K562 (cell line): ENCODE data around the gene CAMK2N1. TPM values are rescaled to one million over a fixed set of nuclear protein-coding genes. Genes with fewer than 3 reads are reported as not detected.
A peak's percentile ranks its signal among the peaks of the same experiment; 100 is the strongest.
"Not testable (repeated sequence)": the region's sequence is repeated elsewhere in the genome, so short reads cannot be mapped to it uniquely, and the experiment has no call there.

Experiments used
- BCL6 ChIP-seq: fragments of 250-450 bp; sonication (Bioruptor Pico); IDR thresholded peaks from 2 replicates; pipeline ENCODE4 v1.4.0; 2020
- CBFA2T3 ChIP-seq: fragments of 450-650 bp; IDR thresholded peaks from 2 replicates; pipeline ENCODE4 v1.6.1; 2017
- CXXC5 ChIP-seq: fragments of 250-450 bp; sonication (Bioruptor Pico); IDR thresholded peaks from 2 replicates; pipeline ENCODE4 v1.8.0; 2022; ENCODE audit warnings: inconsistent platforms, mild to moderate bottlenecking, moderate library complexity
- DDX20 ChIP-seq: fragments of 450-650 bp; IDR thresholded peaks from 2 replicates; pipeline ENCODE4 v1.6.1; 2016; ENCODE audit warnings: missing genetic modification characterization, low read depth, mild to moderate bottlenecking, missing compliant biosample characterization, moderate library complexity
- GABPA ChIP-seq: fragments of 200-800 bp; sonication (Bioruptor generic); conservative IDR thresholded peaks from 2 replicates; pipeline ENCODE4 v1.6.1; 2016; ENCODE audit warnings: low read depth, missing genetic modification characterization, missing compliant biosample characterization
- HEY1 ChIP-seq: fragments of 250-450 bp; sonication (Bioruptor Pico); IDR thresholded peaks from 2 replicates; pipeline ENCODE4 v1.5.0; 2020; ENCODE audit warnings: mild to moderate bottlenecking, moderate library complexity, borderline replicate concordance
- PTRF ChIP-seq: fragments of 450-650 bp; IDR thresholded peaks from 2 replicates; pipeline ENCODE4 v1.6.1; 2016; ENCODE audit warnings: mild to moderate bottlenecking, missing genetic modification characterization, missing compliant biosample characterization
- ZNF134 ChIP-seq: fragments of 250-450 bp; sonication (Bioruptor Pico); conservative IDR thresholded peaks from 2 replicates; pipeline ENCODE4 v1.4.0; 2020
- ZNF175 ChIP-seq: fragments of 200-800 bp; sonication (Bioruptor generic); IDR thresholded peaks from 2 replicates; pipeline ENCODE4 v1.6.1; 2016; ENCODE audit warnings: low read depth, mild to moderate bottlenecking, missing genetic modification characterization, missing compliant biosample characterization
- ZNF197 ChIP-seq: fragments of 200-800 bp; sonication (Bioruptor generic); IDR thresholded peaks from 2 replicates; pipeline ENCODE4 v1.6.1; 2016; ENCODE audit warnings: low read depth, missing genetic modification characterization, missing compliant biosample characterization
- ZNF318 ChIP-seq, 2 experiments: fragments of 450-650 bp; IDR thresholded peaks; 2 replicates each; pipeline ENCODE4 v1.6.1; 2016; ENCODE audit warnings: mild to moderate bottlenecking in 2 of 2, borderline replicate concordance in 1 of 2, low read depth in 1 of 2, moderate library complexity in 1 of 2
- ZNF75A ChIP-seq: fragments of 450-650 bp; formaldehyde crosslinking; IDR thresholded peaks from 2 replicates; pipeline ENCODE4 v1.4.0; 2020; ENCODE audit warnings: mild to moderate bottlenecking
- polyA plus RNA-seq, 8 experiments: library from polyadenylated mRNA; depleted of rRNA in 4 of 8; stranded (reverse) in 5 of 8; unstranded in 3 of 8; fragments of >200 nt; fragmentation: Nextera tagmentation in 2 of 8; fragmentation: Illumina TruSeq in 1 of 8; extraction: Ambion mirVana in 2 of 8; extraction: Trizol in 1 of 8; gene quantifications; 2 replicates each; pipeline versions ENCODE4 v1.2.1 to v1.2.3, GENCODE V29; 2011 to 2014; ENCODE audit warnings: inconsistent platforms in 1 of 8, missing spikeins in 1 of 8
- total RNA-seq, 7 experiments: library from RNA; depleted of rRNA in 6 of 7; stranded (reverse); fragments of >200 nt in 6 of 7; fragmentation: Illumina TruSeq in 2 of 7; extraction: Trizol in 2 of 7; gene quantifications; 2 replicates each; pipeline versions ENCODE4 v1.2.1 to v1.2.3, GENCODE V29; 2011 to 2021; ENCODE audit warnings: low replicate concordance in 1 of 7
- TF ChIP-seq, protein P1 (sequence below), 3 experiments: fragments of 200-800 bp in 1 of 3; sonication (Bioruptor generic) in 1 of 3; sonication (generic) in 1 of 3; formaldehyde crosslinking in 1 of 3; IDR thresholded peaks; 2 replicates each; pipeline versions ENCODE4 v1.6.1 to v1.8.0; 2016 to 2022; ENCODE audit warnings: mild to moderate bottlenecking in 2 of 3, missing compliant biosample characterization in 2 of 3, missing genetic modification characterization in 2 of 3, missing genetic modification reagents in 1 of 3
- TF ChIP-seq, protein P2 (sequence below): fragments of 250-450 bp; sonication (Bioruptor Pico); IDR thresholded peaks from 2 replicates; pipeline ENCODE4 v1.5.0; 2020; ENCODE audit warnings: mild to moderate bottlenecking, borderline replicate concordance

CAMK2N1 gene
- total and polyA plus RNA-seq, 9 of the 15 experiments (the other 6 are each of a cell fraction or from before 2014, with no cell fraction given): 0.09 to 1.4 (median 0.34) TPM

- peak in 1 of 2 experiments; percentile 29; a peak in 1 of 4 replicates for TF ChIP-seq ZNF318 (IDR thresholded peaks at IDR 0.05; ENCODE audit: borderline replicate concordance in 1 of 2, low read depth in 1 of 2)
- TF ChIP-seq PTRF (tag): peak; percentile 59; the same call in 1 of the 2 replicates
- TF ChIP-seq BCL6 (CRISPR knock-in tag): peak; percentile 66; the same call in 1 of the 2 replicates
- peak; percentile 52; the same call in 1 of the 2 replicates for TF ChIP-seq ZNF175
- 0 out of 2 replicates have a peak, but pooled peaks have one; percentile 25 for TF ChIP-seq CXXC5 (CRISPR knock-in tag)
- TF ChIP-seq GABPA: peak; percentile 40
- 0 out of 2 replicates have a peak, but pooled peaks have one; percentile 27 for TF ChIP-seq ZNF75A (CRISPR knock-in tag)
- TF ChIP-seq DDX20: peak; percentile 60; the same call in 1 of the 2 replicates
- TF ChIP-seq ZNF134 (CRISPR knock-in tag): 0 out of 2 replicates have a peak, but pooled peaks have one; percentile 36
- TF ChIP-seq HEY1: peak; percentile 65; the same call in 1 of the 2 replicates
- TF ChIP-seq, protein P1, sequence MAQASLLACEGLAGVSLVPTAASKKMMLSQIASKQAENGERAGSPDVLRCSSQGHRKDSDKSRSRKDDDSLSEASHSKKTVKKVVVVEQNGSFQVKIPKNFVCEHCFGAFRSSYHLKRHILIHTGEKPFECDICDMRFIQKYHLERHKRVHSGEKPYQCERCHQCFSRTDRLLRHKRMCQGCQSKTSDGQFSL (CRISPR knock-in tag; IDR thresholded peaks at IDR 0.05): not testable (repeated sequence)
- TF ChIP-seq, protein P1 (tag; IDR thresholded peaks at IDR 0.05): peak in 1 of 2 experiments; percentile 53; a peak in 1 of 4 replicates
- TF ChIP-seq, protein P2, sequence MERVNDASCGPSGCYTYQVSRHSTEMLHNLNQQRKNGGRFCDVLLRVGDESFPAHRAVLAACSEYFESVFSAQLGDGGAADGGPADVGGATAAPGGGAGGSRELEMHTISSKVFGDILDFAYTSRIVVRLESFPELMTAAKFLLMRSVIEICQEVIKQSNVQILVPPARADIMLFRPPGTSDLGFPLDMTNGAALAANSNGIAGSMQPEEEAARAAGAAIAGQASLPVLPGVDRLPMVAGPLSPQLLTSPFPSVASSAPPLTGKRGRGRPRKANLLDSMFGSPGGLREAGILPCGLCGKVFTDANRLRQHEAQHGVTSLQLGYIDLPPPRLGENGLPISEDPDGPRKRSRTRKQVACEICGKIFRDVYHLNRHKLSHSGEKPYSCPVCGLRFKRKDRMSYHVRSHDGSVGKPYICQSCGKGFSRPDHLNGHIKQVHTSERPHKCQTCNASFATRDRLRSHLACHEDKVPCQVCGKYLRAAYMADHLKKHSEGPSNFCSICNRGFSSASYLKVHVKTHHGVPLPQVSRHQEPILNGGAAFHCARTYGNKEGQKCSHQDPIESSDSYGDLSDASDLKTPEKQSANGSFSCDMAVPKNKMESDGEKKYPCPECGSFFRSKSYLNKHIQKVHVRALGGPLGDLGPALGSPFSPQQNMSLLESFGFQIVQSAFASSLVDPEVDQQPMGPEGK (CRISPR knock-in tag): peak; percentile 91; the same call in 1 of the 2 replicates
- peak; percentile 47; the same call in 1 of the 2 replicates for TF ChIP-seq ZNF197
- TF ChIP-seq CBFA2T3: peak; percentile 13; the same call in 1 of the 2 replicates
These were observed 33.7 kb upstream of the CAMK2N1 start (continued) for GRCh38 chr1:20519609-20520262.
